HepG2 (cell line): ENCODE measurements around the gene PIEZO2. TPM values are rescaled to one million over a fixed set of nuclear protein-coding genes. Genes with fewer than 3 reads are reported as not detected.

Source experiments
- EHMT2 ChIP-seq: fragments of 200-600 bp; sonication (generic); IDR thresholded peaks from 2 replicates; pipeline ENCODE4 v1.7.0; 2017; ENCODE audit warnings: antibody characterized with exemption, low read depth, low read length, borderline replicate concordance
- FLYWCH1 ChIP-seq: sonication (generic); formaldehyde crosslinking; IDR thresholded peaks from 2 replicates; pipeline ENCODE4 v1.8.1; 2023; ENCODE audit warnings: mild to moderate bottlenecking, missing genetic modification reagents
- FOXJ3 ChIP-seq: sonication (generic); formaldehyde crosslinking; IDR thresholded peaks from 2 replicates; pipeline ENCODE4 v1.4.0; 2020; ENCODE audit warnings: missing genetic modification reagents, mild to moderate bottlenecking, borderline replicate concordance
- GATAD2A ChIP-seq: IDR thresholded peaks from 2 replicates; pipeline ENCODE4 v1.6.1; 2016
- HNRNPL ChIP-seq: fragments of 200-400 bp; formaldehyde crosslinking; IDR thresholded peaks from 2 replicates; pipeline ENCODE4 v1.6.1; 2017; ENCODE audit warnings: mild to moderate bottlenecking, low read depth, low read length
- ISL2 ChIP-seq: sonication (generic); formaldehyde crosslinking; IDR thresholded peaks from 2 replicates; pipeline ENCODE4 v1.5.0; 2020; ENCODE audit warnings: missing genetic modification reagents
- KDM5B ChIP-seq: sonication (generic); formaldehyde crosslinking; IDR thresholded peaks from 2 replicates; pipeline ENCODE4 v1.4.0; 2020; ENCODE audit warnings: missing genetic modification reagents, mild to moderate bottlenecking, borderline replicate concordance
- MED1 ChIP-seq: sonication (generic); formaldehyde crosslinking; IDR thresholded peaks from 2 replicates; pipeline ENCODE4 v1.4.0; 2020; ENCODE audit warnings: missing genetic modification reagents
- PCBP1 ChIP-seq: fragments of 200-400 bp; formaldehyde crosslinking; IDR thresholded peaks from 2 replicates; pipeline ENCODE4 v1.6.1; 2017; ENCODE audit warnings: mild to moderate bottlenecking, low read depth, low read length, borderline replicate concordance
- REPIN1 ChIP-seq: sonication (generic); formaldehyde crosslinking; IDR thresholded peaks from 2 replicates; pipeline ENCODE4 v1.8.0; 2022; ENCODE audit warnings: missing genetic modification reagents, low read depth, mild to moderate bottlenecking, borderline replicate concordance
- RNF2 ChIP-seq: fragments of 450-650 bp; conservative IDR thresholded peaks from 2 replicates; pipeline ENCODE4 v1.6.1; 2016; ENCODE audit warnings: low read depth
- SOX5 ChIP-seq: IDR thresholded peaks from 2 replicates; pipeline ENCODE4 v1.6.1; 2016; ENCODE audit warnings: borderline replicate concordance
- TAF15 ChIP-seq: fragments of 200-400 bp; formaldehyde crosslinking; IDR thresholded peaks from one replicate; pipeline ENCODE4 v1.6.1; 2018; ENCODE audit warnings: mild to moderate bottlenecking, low read depth, low read length; ENCODE audit not compliant: poor library complexity, severe bottlenecking
- ZBTB39 ChIP-seq: sonication (generic); formaldehyde crosslinking; IDR thresholded peaks from 2 replicates; pipeline ENCODE4 v1.5.0; 2020; ENCODE audit warnings: missing genetic modification reagents
- ZGPAT ChIP-seq: IDR thresholded peaks from 2 replicates; pipeline ENCODE4 v1.6.1; 2016; ENCODE audit warnings: mild to moderate bottlenecking
- ZNF3 ChIP-seq: IDR thresholded peaks from 2 replicates; pipeline ENCODE4 v1.7.0; 2017; ENCODE audit warnings: inconsistent platforms
- ZNF337 ChIP-seq: sonication (generic); formaldehyde crosslinking; IDR thresholded peaks from 2 replicates; pipeline ENCODE4 v1.5.1; 2020; ENCODE audit warnings: missing genetic modification reagents, low read depth, mild to moderate bottlenecking, borderline replicate concordance
- ZNF503 ChIP-seq: sonication (generic); formaldehyde crosslinking; IDR thresholded peaks from 2 replicates; pipeline ENCODE4 v1.4.0; 2020; ENCODE audit warnings: missing genetic modification reagents
- ZNF678 ChIP-seq: sonication (generic); formaldehyde crosslinking; IDR thresholded peaks from 2 replicates; pipeline ENCODE4 v1.4.0; 2020; ENCODE audit warnings: mild to moderate bottlenecking, missing genetic modification reagents
- ZNF761 ChIP-seq: sonication (generic); formaldehyde crosslinking; conservative IDR thresholded peaks from 2 replicates; pipeline ENCODE4 v1.4.0; 2020; ENCODE audit warnings: mild to moderate bottlenecking, missing genetic modification reagents
- ZNF784 ChIP-seq: sonication (generic); formaldehyde crosslinking; IDR thresholded peaks from 2 replicates; pipeline ENCODE4 v1.5.1; 2020; ENCODE audit warnings: missing genetic modification reagents, mild to moderate bottlenecking, borderline replicate concordance
- polyA plus RNA-seq, 8 experiments: library from polyadenylated mRNA; depleted of rRNA in 3 of 8; stranded (reverse) in 7 of 8; unstranded in 1 of 8; fragments of >200 nt; fragmentation: Illumina TruSeq in 4 of 8; extraction: Trizol in 4 of 8; gene quantifications; 2 replicates each; pipeline versions ENCODE4 v1.2.1 to v1.2.3, GENCODE V29; 2011 to 2016; ENCODE audit warnings: low read depth in 4 of 8, missing spikeins in 1 of 8, mixed read lengths in 1 of 8; ENCODE audit not compliant: insufficient read depth in 1 of 8
- total RNA-seq, 5 experiments: library from RNA; depleted of rRNA; stranded (reverse); fragments of >200 nt; fragmentation: Illumina TruSeq; extraction: Trizol; gene quantifications; 2 replicates each; pipeline ENCODE4 v1.2.3, GENCODE V29; 2016; ENCODE audit warnings: low read depth in 1 of 5

Gene PIEZO2
- total and polyA plus RNA-seq, 2 of the 13 experiments (the other 11 are each of a cell fraction or from before 2014, with no cell fraction given): 15.2 to 27.2 TPM

- TF ChIP-seq ZNF761 (no peak), ZNF337 (CRISPR knock-in tag) (no peak), ZNF678 (no peak), MED1 (0 out of 2 replicates have a peak, but pooled peaks have one; percentile 13), ZBTB39 (CRISPR knock-in tag) (no peak), REPIN1 (CRISPR knock-in tag) (no peak), EHMT2 (no peak), RNF2 (no peak), GATAD2A (CRISPR knock-in tag) (peak; percentile 36; the same call in 1 of the 2 replicates), FLYWCH1 (CRISPR knock-in tag) (no peak), ZNF503 (CRISPR knock-in tag) (no peak), HNRNPL (no peak), ZGPAT (CRISPR knock-in tag) (no peak), ZNF784 (no peak), TAF15 (no peak), ISL2 (CRISPR knock-in tag) (0 out of 2 replicates have a peak, but pooled peaks have one; percentile 22), SOX5 (peak; percentile 41; the same call in 1 of the 2 replicates), ZNF3 (CRISPR knock-in tag) (no peak), FOXJ3 (CRISPR knock-in tag) (peak; percentile 37; the same call in 1 of the 2 replicates), KDM5B (no peak), PCBP1 (no peak)
Measured at GRCh38 chr18:11114653-11115052, 34.7 kb downstream of the PIEZO2 start (continued).
